Measurements from ENCODE around the gene IGSF22. TPM values are rescaled to one million over a fixed set of nuclear protein-coding genes. Genes with fewer than 3 reads are reported as not detected.

The IGSF22 gene
- total RNA-seq, 1 experiment from 2014 or later = not detected

DNA sequence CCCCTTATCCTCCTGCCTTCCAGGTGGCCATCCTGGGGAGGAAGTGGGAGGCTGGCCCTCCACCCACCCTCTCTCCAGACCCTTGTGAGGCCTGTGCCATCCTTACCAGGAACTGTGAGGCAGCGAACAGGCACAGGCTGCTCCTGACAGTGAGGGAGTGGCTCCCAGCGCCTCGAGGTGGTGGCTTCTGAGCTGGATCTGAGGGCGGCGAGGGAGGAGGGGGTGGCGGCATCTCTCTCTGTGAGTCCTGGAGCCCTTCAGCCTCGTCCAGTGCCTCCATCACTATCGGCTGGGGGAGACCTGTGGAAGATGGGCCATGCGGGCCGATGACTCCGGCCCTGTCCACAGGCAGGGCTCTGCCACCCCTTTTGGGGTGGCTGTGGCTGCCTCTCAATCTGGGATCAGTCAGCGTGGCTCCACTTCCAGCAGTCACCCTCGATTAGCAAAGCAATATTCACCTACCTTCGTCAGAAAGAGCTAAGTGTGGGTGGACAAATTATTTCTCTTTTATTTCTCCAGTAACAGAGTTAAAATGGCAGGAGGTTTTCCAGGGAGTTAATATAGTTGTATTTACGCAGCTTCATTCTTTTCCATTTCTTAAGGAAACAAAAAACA is 18.0 kb upstream of the IGSF22 start:
- DNase-seq (ENCODE audit: low read depth) = no peak

- DNase-seq (ENCODE audit: low read depth) = no peak
These were observed 17.4 kb upstream of the IGSF22 start for GRCh38 chr11:18743365-18743764.

DNA sequence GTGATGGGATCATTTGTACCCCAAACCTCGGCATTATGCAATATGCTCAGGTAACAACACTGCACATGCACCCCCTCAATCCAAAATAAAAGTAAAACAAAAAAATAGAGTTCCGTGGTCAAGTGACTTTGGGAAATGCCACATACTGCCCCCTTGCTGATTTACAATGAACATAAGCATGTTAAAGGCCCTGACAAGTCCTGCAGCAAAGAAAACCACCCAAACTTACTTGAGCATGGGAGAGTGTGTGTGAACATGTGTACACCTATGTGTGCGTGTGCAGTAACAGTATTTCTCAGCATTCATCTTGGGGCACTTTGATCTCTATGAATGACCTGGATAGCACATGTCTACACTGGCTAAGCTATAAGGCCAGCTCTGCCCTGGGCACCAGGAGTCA is 15.8 kb upstream of the IGSF22 start:
- DNase-seq (ENCODE audit: low read depth) = no peak

- no peak for DNase-seq (ENCODE audit: low read depth)
These were observed 13.7 kb upstream of the IGSF22 start for GRCh38 chr11:18739685-18740084.

DNA sequence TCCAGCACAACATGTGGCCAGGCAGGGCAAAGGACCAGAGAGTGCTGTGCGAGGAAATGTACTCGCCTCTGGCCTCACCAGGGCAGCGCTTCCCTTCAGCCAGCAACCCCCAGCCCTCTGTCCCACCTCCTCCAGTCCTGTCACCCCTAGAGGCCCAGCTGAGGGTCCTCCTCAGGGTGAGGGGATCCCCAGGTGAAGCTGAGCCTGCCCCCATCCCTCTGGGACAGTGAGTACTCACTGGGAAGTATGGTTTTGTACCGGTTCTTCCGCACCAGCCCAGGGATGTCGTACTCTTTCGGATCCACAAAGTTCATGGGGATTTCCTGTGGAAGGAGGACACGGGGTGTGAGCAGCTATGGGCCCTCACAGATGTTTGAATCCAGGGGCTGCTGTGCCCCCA is 11.7 kb upstream of the IGSF22 start:
- DNase-seq (ENCODE audit: low read depth) = no peak

DNA sequence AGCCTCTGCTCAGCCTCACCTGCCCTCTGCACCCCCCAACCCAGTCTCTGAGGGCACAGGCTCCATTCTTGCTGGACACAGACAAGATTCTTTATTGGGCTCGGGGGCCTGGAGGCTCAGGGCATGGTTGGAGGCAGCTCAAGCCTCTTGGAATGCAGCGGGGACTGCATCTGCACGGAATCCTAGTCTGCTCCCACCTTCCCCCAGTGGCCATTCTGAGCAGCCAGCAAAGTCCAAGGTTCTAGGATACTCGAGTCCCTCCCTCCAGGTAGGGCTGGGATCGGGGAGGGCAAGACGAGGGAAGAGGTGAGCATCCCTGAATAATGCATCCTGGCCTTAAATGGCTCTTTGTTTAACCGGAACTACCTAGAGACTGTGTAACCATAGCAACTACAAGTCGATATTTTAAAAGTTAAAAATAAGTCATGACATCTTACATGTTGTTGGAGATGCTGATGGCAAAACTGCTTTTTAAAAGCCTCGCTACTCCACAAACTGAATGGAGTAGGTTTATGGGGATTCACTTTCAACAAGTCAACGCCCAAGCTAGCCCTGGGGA is 10.7 kb upstream of the IGSF22 start:
- no peak for DNase-seq (ENCODE audit: low read depth)

GRCh38 chr11:18733202-18733601 is 7.2 kb upstream of the IGSF22 start:
- no peak for DNase-seq (ENCODE audit: low read depth)

- peak; percentile 25 for DNase-seq (ENCODE audit: low read depth)
These were observed 6.2 kb upstream of the IGSF22 start for GRCh38 chr11:18731949-18732821.

DNA sequence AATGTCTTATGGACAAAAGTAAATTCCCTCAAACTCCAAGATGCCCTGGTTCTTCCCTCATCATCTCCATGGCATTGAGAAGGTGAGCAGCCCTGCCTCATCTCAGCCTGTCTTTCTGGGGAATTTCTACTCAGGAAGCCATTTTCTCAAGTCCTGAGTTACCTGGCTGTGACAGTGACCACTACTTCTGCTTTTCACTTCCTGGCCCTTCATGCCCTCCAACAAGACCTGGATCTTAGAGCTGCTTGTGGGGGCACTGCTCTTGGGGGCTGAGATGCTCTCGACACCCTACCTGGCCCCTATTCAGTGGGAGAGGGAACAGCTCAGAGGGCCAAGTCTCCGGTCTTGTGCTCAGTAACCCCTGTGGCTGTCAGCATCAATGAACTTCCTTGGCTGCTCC is 5.5 kb upstream of the IGSF22 start:
- no peak for DNase-seq (ENCODE audit: low read depth)

DNA sequence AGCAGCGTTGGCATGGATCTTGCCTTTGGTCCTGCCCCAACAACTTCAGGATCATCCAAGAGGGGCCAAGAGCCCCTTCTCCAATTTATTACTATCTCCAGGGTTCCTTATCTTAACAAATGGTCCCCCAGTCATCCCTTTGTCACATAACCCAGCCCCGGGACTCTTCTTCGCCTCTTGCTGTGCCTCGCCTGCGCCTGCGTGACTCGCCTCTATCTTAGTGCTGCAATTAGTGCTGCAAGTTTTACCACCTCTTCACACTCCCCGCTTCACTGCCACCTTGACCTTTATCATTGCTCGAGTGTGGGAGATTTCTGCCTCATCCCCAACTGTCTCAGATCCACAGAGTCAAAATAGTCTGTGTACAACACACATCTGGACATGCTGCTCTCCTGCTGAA is 4.0 kb upstream of the IGSF22 start:
- DNase-seq (ENCODE audit: low read depth) = no peak

DNA sequence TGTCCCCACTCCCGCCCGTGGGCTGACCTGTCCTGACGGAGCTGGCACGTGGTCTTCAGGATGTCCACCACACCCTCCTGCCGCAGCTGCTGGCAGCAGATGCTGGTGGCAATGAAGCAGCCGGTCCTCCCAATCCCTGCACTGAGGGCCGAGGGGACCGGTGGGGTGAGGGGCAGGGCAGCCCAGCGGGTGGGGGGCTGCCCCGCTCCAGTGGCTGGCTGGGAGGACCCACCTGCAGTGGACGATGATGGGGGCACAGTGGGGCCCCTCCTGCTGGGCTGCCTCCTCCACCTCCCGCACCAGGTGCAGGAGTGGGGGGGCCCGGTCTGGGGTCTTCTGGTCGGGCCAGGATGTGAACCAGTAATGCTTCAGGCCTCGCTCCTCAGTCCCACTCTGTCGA is 3.4 kb upstream of the IGSF22 start:
- no peak for DNase-seq (ENCODE audit: low read depth)

GRCh38 chr11:18728658-18729057 is 2.7 kb upstream of the IGSF22 start:
- DNase-seq (ENCODE audit: low read depth) = no peak

GRCh38 chr11:18727479-18728236 is 1.7 kb upstream of the IGSF22 start:
- DNase-seq (ENCODE audit: low read depth) = no peak

DNA sequence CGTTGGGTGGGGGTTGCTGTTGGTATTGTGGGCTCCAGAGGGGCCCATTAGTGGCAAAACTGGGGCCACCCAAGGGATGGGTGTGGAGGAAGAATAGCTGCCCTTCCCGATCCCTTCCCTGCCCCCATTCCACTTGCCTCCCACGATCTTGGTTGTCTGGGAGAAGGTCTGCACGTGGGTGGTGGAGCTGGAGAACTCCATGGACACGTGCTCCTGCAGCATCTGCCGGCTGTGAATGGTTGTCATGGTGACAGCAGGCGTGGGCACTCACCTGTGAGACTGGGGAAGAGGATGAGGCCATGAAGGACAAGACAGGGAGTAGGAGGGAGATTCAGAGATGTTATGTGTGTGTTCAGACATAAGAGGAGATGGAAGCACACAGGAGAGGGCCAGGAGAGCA is 2.0 kb downstream of the IGSF22 start:
- DNase-seq (ENCODE audit: low read depth) = no peak

- no peak for DNase-seq (ENCODE audit: low read depth)
These were observed 3.7 kb downstream of the IGSF22 start for GRCh38 chr11:18722293-18722637.

GRCh38 chr11:18721561-18722292 is 4.3 kb downstream of the IGSF22 start:
- DNase-seq (ENCODE audit: low read depth) = peak; percentile 53

- peak; percentile 79 for DNase-seq (ENCODE audit: low read depth)
These were observed 5.0 kb downstream of the IGSF22 start for GRCh38 chr11:18720808-18721560.

DNA sequence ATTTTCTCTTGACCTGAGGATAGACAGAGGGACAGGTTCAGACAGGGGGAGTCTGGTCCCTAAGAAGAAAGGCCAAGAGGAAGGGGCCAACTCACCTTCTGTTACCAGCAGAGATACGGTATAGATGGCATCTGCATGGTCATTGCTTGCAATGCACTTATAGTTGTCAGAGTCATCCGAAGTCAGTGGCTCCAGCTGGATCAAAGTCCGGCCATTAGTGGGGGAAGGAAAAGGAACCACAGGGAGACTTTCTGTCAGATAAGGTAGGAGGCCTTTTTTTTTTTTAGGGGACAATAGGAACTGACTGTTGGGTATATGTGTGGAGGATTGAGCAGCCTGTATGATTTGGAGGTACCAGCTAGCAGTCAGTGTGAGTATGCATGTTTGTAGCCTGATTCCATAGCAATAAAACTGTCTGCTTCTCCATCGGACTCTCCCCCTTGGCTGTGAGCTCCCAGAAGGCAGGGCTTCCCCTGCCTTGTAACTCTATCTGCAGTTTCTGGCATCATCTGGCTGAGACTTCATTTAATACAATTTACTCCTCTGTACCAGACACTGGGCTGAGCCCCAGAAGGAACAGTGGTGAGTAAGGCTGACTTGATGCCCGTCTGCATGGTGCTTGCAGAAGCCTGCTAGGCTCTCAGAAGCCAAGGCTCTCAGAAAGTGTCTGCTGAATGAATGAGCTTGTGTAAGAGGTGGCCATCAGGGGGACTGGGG is 5.7 kb downstream of the IGSF22 start:
- DNase-seq (ENCODE audit: low read depth) = no peak

- no peak for DNase-seq (ENCODE audit: low read depth)
These were observed 10.5 kb downstream of the IGSF22 start for GRCh38 chr11:18715476-18715875.

- DNase-seq (ENCODE audit: low read depth) = no peak
These were observed 11.6 kb downstream of the IGSF22 start for GRCh38 chr11:18714443-18714780.
